Measurements from ENCODE around the gene CSPG4.
"Not testable (repeated sequence)": the region's sequence is repeated elsewhere in the genome, so short reads cannot be mapped to it uniquely, and the experiment has no call there.

The CSPG4 gene

GRCh38 chr15:75701071-75702003 lies 11.3 kb downstream of the CSPG4 start:
- H3K4me3 ChIP-seq (ENCODE audit: low read length); H3K36me3 ChIP-seq (ENCODE audit: insufficient read depth, low read length); H3K27me3 ChIP-seq (ENCODE audit: insufficient read depth, low read length): not testable (repeated sequence)

GRCh38 chr15:75699961-75700874 lies 12.4 kb downstream of the CSPG4 start:
- not testable (repeated sequence) for H2AFZ ChIP-seq (ENCODE audit: low read depth, low read length); H3K27me3 ChIP-seq (ENCODE audit: insufficient read depth, low read length); H3K9me3 ChIP-seq (ENCODE audit: low read length); H3K4me1 ChIP-seq (ENCODE audit: insufficient read depth, low read length); H3K4me3 ChIP-seq (ENCODE audit: low read length); H3K36me3 ChIP-seq (ENCODE audit: insufficient read depth, low read length)

More at GRCh38 chr15:75701071-75702003, 11.3 kb downstream of the CSPG4 start:
- not testable (repeated sequence) for H2AFZ ChIP-seq (ENCODE audit: low read depth, low read length); H3K4me1 ChIP-seq (ENCODE audit: insufficient read depth, low read length); H3K9me3 ChIP-seq (ENCODE audit: low read length)

GRCh38 chr15:75699517-75699916 lies 13.1 kb downstream of the CSPG4 start:
- not testable (repeated sequence) for H3K9me3 ChIP-seq (ENCODE audit: low read length); H3K4me1 ChIP-seq (ENCODE audit: insufficient read depth, low read length); H2AFZ ChIP-seq (ENCODE audit: low read depth, low read length); H3K27me3 ChIP-seq (ENCODE audit: insufficient read depth, low read length); H3K36me3 ChIP-seq (ENCODE audit: insufficient read depth, low read length); H3K4me3 ChIP-seq (ENCODE audit: low read length)

DNA sequence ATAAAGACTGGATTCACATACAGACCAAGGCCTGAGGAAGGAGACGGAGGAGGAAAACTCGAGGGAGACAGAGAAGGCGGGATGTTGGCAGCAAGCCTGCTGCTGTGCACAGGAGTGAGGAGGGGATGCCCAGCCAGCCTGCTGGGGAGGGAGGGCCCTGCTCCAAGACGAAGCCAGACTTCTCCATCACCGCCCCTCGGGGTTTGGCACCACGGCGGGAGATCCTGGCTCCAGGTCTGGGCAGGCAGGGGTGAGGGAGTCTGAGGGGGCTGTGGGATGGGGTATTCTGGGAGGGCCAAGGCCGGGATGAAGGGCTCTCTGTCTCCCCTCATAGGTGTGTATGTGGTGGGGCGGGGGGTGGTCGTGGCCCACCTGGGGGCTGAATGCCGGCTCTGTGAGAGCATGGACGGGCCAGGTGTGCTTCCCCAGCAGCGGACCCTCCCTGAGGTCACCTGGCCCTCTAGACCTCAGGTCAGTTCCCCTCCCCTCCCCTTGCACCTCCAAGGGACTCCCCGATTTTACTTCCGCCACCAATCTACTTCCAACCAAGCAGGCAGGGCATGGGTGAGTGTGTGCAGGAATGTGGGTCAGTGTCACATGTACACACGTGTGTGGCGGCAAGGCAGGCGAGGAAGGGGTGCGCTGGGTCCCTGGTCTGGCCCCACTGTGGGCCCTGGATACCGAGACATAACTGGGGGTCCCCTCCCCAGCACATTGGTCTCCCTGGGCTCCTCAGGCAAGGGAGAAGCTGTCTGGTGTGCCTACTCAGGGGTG lies 14.5 kb downstream of the CSPG4 start:
- H2AFZ ChIP-seq (ENCODE audit: low read depth, low read length); H3K36me3 ChIP-seq (ENCODE audit: insufficient read depth, low read length); H3K9me3 ChIP-seq (ENCODE audit: low read length); H3K4me3 ChIP-seq (ENCODE audit: low read length); H3K4me1 ChIP-seq (ENCODE audit: insufficient read depth, low read length); H3K27me3 ChIP-seq (ENCODE audit: insufficient read depth, low read length): not testable (repeated sequence)

GRCh38 chr15:75697523-75697922 lies 15.1 kb downstream of the CSPG4 start:
- no peak overlapping the region for H2AFZ ChIP-seq (ENCODE audit: low read depth, low read length)
- no peaks in the 10 kb centered on the region for H3K9me3 ChIP-seq (ENCODE audit: low read length)
- no peak overlapping the region for H3K4me3 ChIP-seq (ENCODE audit: low read length)
- H3K4me1 ChIP-seq (ENCODE audit: insufficient read depth, low read length): peaks cover 9% of the 10 kb centered on the region
- H3K27me3 ChIP-seq (ENCODE audit: insufficient read depth, low read length): peaks cover 7% of the 10 kb centered on the region
- no peaks in the 10 kb centered on the region for H3K36me3 ChIP-seq (ENCODE audit: insufficient read depth, low read length)

- Histone ChIP-seq H3K27me3 (ENCODE audit: insufficient read depth, low read length) (peaks cover 5% of the 10 kb centered on the region), H3K9me3 (ENCODE audit: low read length) (no peaks in the 10 kb centered on the region), H3K4me1 (ENCODE audit: insufficient read depth, low read length) (peaks cover 9% of the 10 kb centered on the region), H2AFZ (ENCODE audit: low read depth, low read length) (no peak overlapping the region), H3K4me3 (ENCODE audit: low read length) (no peak overlapping the region), H3K36me3 (ENCODE audit: insufficient read depth, low read length) (no peaks in the 10 kb centered on the region)
These were observed 15.8 kb downstream of the CSPG4 start for GRCh38 chr15:75696854-75697259.

DNA sequence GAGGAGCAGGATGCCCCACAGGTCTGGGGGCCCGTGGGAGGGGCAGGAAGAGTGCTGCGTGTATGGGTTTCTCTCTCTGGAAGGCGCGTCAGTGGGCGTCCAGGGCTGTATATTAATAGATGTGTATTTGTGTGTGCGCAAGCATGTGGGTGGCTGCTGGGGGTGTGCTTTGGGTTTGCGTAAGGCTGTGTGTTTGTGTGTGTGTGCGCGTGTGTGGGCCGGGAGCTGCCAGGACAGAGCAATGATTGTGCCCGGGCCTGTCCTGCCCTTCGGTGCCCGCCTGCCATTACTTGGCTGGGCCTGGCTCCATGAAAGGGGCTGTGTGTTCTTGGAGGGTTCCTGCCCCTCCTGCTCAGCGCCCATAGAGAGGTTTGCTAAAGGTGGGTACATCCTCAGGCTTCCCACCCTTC lies 16.3 kb downstream of the CSPG4 start:
- H3K36me3 ChIP-seq (ENCODE audit: insufficient read depth, low read length): no peaks in the 10 kb centered on the region
- no peak overlapping the region for H2AFZ ChIP-seq (ENCODE audit: low read depth, low read length)
- no peak overlapping the region for H3K4me3 ChIP-seq (ENCODE audit: low read length)
- peaks cover 5% of the 10 kb centered on the region for H3K27me3 ChIP-seq (ENCODE audit: insufficient read depth, low read length)
- no peaks in the 10 kb centered on the region for H3K9me3 ChIP-seq (ENCODE audit: low read length)
- H3K4me1 ChIP-seq (ENCODE audit: insufficient read depth, low read length): peaks cover 9% of the 10 kb centered on the region

- Histone ChIP-seq H3K27me3 (ENCODE audit: insufficient read depth, low read length) (peaks cover 5% of the 10 kb centered on the region), H3K9me3 (ENCODE audit: low read length) (no peaks in the 10 kb centered on the region), H3K4me1 (ENCODE audit: insufficient read depth, low read length) (peaks cover 9% of the 10 kb centered on the region), H3K4me3 (ENCODE audit: low read length) (no peak overlapping the region), H2AFZ (ENCODE audit: low read depth, low read length) (no peak overlapping the region), H3K36me3 (ENCODE audit: insufficient read depth, low read length) (no peaks in the 10 kb centered on the region)
These were observed 16.9 kb downstream of the CSPG4 start for GRCh38 chr15:75695634-75696310.

DNA sequence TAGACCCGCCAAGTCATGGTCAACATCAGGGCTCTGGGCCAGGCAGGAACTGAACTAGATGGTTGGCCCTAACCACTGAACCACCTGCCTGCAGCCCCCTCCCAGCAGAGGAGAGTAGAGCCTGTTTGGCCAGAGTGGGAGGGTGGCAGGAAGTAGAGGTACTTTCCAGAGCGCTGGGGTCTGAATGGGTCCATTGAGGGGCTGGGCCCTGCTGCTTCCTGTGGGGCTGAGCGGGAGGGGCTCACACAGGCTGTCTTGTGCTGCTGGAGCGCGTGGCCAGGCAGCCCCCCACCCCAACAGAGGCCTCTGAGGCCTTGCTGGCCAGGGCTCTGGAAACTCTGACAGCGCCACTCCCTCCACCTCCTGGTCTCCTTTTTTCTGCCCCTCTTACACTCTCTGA lies 17.4 kb downstream of the CSPG4 start:
- Histone ChIP-seq H2AFZ (ENCODE audit: low read depth, low read length) (no peak overlapping the region), H3K9me3 (ENCODE audit: low read length) (no peaks in the 10 kb centered on the region), H3K4me3 (ENCODE audit: low read length) (no peak overlapping the region), H3K4me1 (ENCODE audit: insufficient read depth, low read length) (peaks cover 9% of the 10 kb centered on the region), H3K27me3 (ENCODE audit: insufficient read depth, low read length) (peaks cover 5% of the 10 kb centered on the region), H3K36me3 (ENCODE audit: insufficient read depth, low read length) (no peaks in the 10 kb centered on the region)

GRCh38 chr15:75694241-75695182 lies 18.1 kb downstream of the CSPG4 start:
- H3K9me3 ChIP-seq (ENCODE audit: low read length): no peaks in the 10 kb centered on the region
- H2AFZ ChIP-seq (ENCODE audit: low read depth, low read length): no peak overlapping the region
- H3K4me1 ChIP-seq (ENCODE audit: insufficient read depth, low read length): peaks cover 9% of the 10 kb centered on the region
- no peak overlapping the region for H3K4me3 ChIP-seq (ENCODE audit: low read length)
- peaks cover 5% of the 10 kb centered on the region for H3K27me3 ChIP-seq (ENCODE audit: insufficient read depth, low read length)
- no peaks in the 10 kb centered on the region for H3K36me3 ChIP-seq (ENCODE audit: insufficient read depth, low read length)

GRCh38 chr15:75693501-75694240 lies 19.0 kb downstream of the CSPG4 start:
- Histone ChIP-seq H3K4me1 (ENCODE audit: insufficient read depth, low read length) (peaks cover 9% of the 10 kb centered on the region), H3K9me3 (ENCODE audit: low read length) (no peaks in the 10 kb centered on the region), H3K27me3 (ENCODE audit: insufficient read depth, low read length) (peaks cover 5% of the 10 kb centered on the region), H3K36me3 (ENCODE audit: insufficient read depth, low read length) (no peaks in the 10 kb centered on the region), H3K4me3 (ENCODE audit: low read length) (no peak overlapping the region), H2AFZ (ENCODE audit: low read depth, low read length) (no peak overlapping the region)

Data from neuron (in vitro differentiated cells).